GM12892 (cell line): ENCODE measurements around the gene GAL.

Source experiments
- POLR2A ChIP-seq: IDR thresholded peaks from 2 replicates; pipeline ENCODE4 v1.6.1; 2011; ENCODE audit warnings: low read depth, low read length, control low read depth
- POLR2AphosphoS5 ChIP-seq: IDR thresholded peaks from 2 replicates; pipeline ENCODE4 v1.6.1; 2011; ENCODE audit warnings: low read depth, low read length, control low read depth
- TAF1 ChIP-seq: IDR thresholded peaks from 2 replicates; pipeline ENCODE4 v1.6.1; 2011; ENCODE audit warnings: low read depth, mild to moderate bottlenecking, control low read depth, low read length, borderline replicate concordance

GRCh38 chr11:68710409-68710808 is 26.1 kb downstream of the GAL start:
- no peak for TF ChIP-seq POLR2A
- TF ChIP-seq POLR2AphosphoS5, result no peak
- no peak for TF ChIP-seq TAF1
